HUDEP-2 (cell line): ENCODE measurements around the gene BGLAP.

Source experiments
- DNase-seq, 76 experiments: peaks; one replicate each; lab custom pipeline; 2025; ENCODE audit not compliant: unreplicated experiment in 76 of 76; lab: John Stamatoyannopoulos, UW

BGLAP gene

GRCh38 chr1:156286061-156286460 lies 44.1 kb downstream of the BGLAP start:
- no peak for DNase-seq

- no peak for DNase-seq
Measured at GRCh38 chr1:156289857-156290256, 47.9 kb downstream of the BGLAP start.

GRCh38 chr1:156291226-156292061 lies 49.5 kb downstream of the BGLAP start:
- DNase-seq: peak in 60 of 76 experiments; percentile 3 to 75 (median 48)
